CD14-positive monocyte (primary cell): ENCODE measurements around the gene PPP1R8. TPM values are rescaled to one million over a fixed set of nuclear protein-coding genes. Genes with fewer than 3 reads are reported as not detected.
A peak's percentile ranks its signal among the peaks of the same experiment; 100 is the strongest.

Experiments used
- DNase-seq, 3 donors: peaks; one replicate each; pipeline ENCODE4 v3.0.0-alpha.2; 2011 to 2022
- H2AFZ ChIP-seq: 2 replicates; pipeline ENCODE4 v1.6.0; 2012; ENCODE audit warnings: mild to moderate bottlenecking, low read depth, low read length, inconsistent platforms; ENCODE audit not compliant: insufficient read depth, poor library complexity, severe bottlenecking
- H3K27ac ChIP-seq, 2 donors: 1 replicate in 1 of 2; 2 replicates in 1 of 2; pipeline ENCODE4 v1.5.1; 2012 to 2013; ENCODE audit warnings: low read length in 2 of 2, control low read depth in 1 of 2, inconsistent platforms in 1 of 2, low read depth in 1 of 2, mild to moderate bottlenecking in 1 of 2
- H3K27me3 ChIP-seq, 2 donors: one replicate each; pipeline versions ENCODE4 v1.6.0 to v1.6.1; 2011 to 2013; ENCODE audit warnings: low read length in 2 of 2; ENCODE audit not compliant: control insufficient read depth in 2 of 2, insufficient read depth in 2 of 2
- H3K36me3 ChIP-seq, 2 donors: replicated peaks in 1 of 2; 1 replicate in 1 of 2; 2 replicates in 1 of 2; pipeline versions ENCODE4 v1.5.1 to v1.6.1; 2012 to 2013; ENCODE audit warnings: low read length in 2 of 2, control low read depth in 1 of 2, inconsistent platforms in 1 of 2, mild to moderate bottlenecking in 1 of 2; ENCODE audit not compliant: insufficient read depth in 2 of 2, control insufficient read depth in 1 of 2
- H3K4me1 ChIP-seq, 2 donors: 1 replicate in 1 of 2; 2 replicates in 1 of 2; pipeline versions ENCODE4 v1.5.1 to v1.6.1; 2012 to 2013; ENCODE audit warnings: low read length in 2 of 2, control low read depth in 1 of 2, inconsistent platforms in 1 of 2, mild to moderate bottlenecking in 1 of 2, moderate library complexity in 1 of 2; ENCODE audit not compliant: insufficient read depth in 2 of 2, control insufficient read depth in 1 of 2
- H3K4me2 ChIP-seq: replicated peaks from 2 replicates; pipeline ENCODE3; 2012; ENCODE audit warnings: low read length, moderate library complexity, mild to moderate bottlenecking; ENCODE audit not compliant: poor library complexity, severe bottlenecking; ENCODE audit errors: extremely low read depth
- H3K4me3 ChIP-seq, 3 experiments: fragments of 200-600 bp in 1 of 3; sonication (generic) in 1 of 3; replicated peaks in 1 of 3; 1 replicate in 2 of 3; 2 replicates in 1 of 3; pipeline ENCODE4 v1.5.1; 2011 to 2013; ENCODE audit warnings: low read length in 3 of 3, mild to moderate bottlenecking in 3 of 3, control low read depth in 2 of 3, low read depth in 2 of 3, inconsistent platforms in 1 of 3, moderate library complexity in 1 of 3
- H3K79me2 ChIP-seq: 2 replicates; pipeline ENCODE4 v1.6.0; 2012; ENCODE audit warnings: mild to moderate bottlenecking, control low read depth, inconsistent platforms, low read length, moderate library complexity; ENCODE audit not compliant: insufficient read depth
- H3K9ac ChIP-seq: 2 replicates; pipeline ENCODE4 v1.6.0; 2017; ENCODE audit warnings: low read length, mild to moderate bottlenecking; ENCODE audit not compliant: insufficient read depth, poor library complexity, severe bottlenecking
- H3K9me3 ChIP-seq, 2 donors: replicated peaks in 1 of 2; 1 replicate in 1 of 2; 2 replicates in 1 of 2; pipeline versions ENCODE4 v1.5.1 to v1.6.1; 2012 to 2013; ENCODE audit warnings: low read length in 2 of 2, control low read depth in 1 of 2; ENCODE audit not compliant: control insufficient read depth in 1 of 2, insufficient read depth in 1 of 2
- H4K20me1 ChIP-seq: 2 replicates; pipeline ENCODE4 v1.6.0; 2012; ENCODE audit warnings: mild to moderate bottlenecking, low read length, control low read depth, moderate library complexity; ENCODE audit not compliant: insufficient read depth
- H3K27ac Mint-ChIP-seq, 7 donors: one replicate each; pipeline ENCODE4 v1.8.0; 2020; ENCODE audit warnings: mild to moderate bottlenecking in 7 of 7, mixed read lengths in 7 of 7, moderate library complexity in 6 of 7, inconsistent platforms in 2 of 7
- H3K27me3 Mint-ChIP-seq, 3 donors: one replicate each; pipeline ENCODE4 v1.8.0; 2021 to 2022; ENCODE audit warnings: low read depth in 3 of 3, mild to moderate bottlenecking in 3 of 3, mixed read lengths in 3 of 3, moderate library complexity in 3 of 3, inconsistent platforms in 1 of 3
- H3K36me3 Mint-ChIP-seq, 2 donors: one replicate each; pipeline ENCODE4 v1.8.0; 2020; ENCODE audit warnings: mixed read lengths in 2 of 2, inconsistent platforms in 1 of 2, mild to moderate bottlenecking in 1 of 2
- H3K4me1 Mint-ChIP-seq: one replicate; pipeline ENCODE4 v1.8.0; 2020; ENCODE audit warnings: mild to moderate bottlenecking, mixed read lengths
- H3K4me3 Mint-ChIP-seq, 2 donors: one replicate each; pipeline ENCODE4 v1.8.0; 2020; ENCODE audit warnings: mild to moderate bottlenecking in 2 of 2, mixed read lengths in 2 of 2, moderate library complexity in 1 of 2
- H3K9me3 Mint-ChIP-seq, 7 donors: one replicate each; pipeline ENCODE4 v1.8.0; 2020 to 2022; ENCODE audit warnings: mixed read lengths in 7 of 7, mild to moderate bottlenecking in 6 of 7, moderate library complexity in 6 of 7, inconsistent platforms in 2 of 7
- CTCF ChIP-seq: fragments of 200-600 bp; IDR thresholded peaks from one replicate; pipeline ENCODE4 v1.8.0; 2022; ENCODE audit warnings: antibody characterized with exemption, mild to moderate bottlenecking
- WGBS: methylation state at CpG from one replicate; pipeline ENCODE4 v1.1.5; 2013; ENCODE audit warnings: missing lambda C conversion rate; ENCODE audit not compliant: insufficient coverage; 5-methylcytosine and 5-hydroxymethylcytosine counted together
- intact Hi-C, 2 donors: fragments of 100-400 bp; cut with micrococcal nuclease; formaldehyde crosslinking; loops; one replicate each; pipeline versions ENCODE4 v1.15.0 to v1.15.1; 2023
- polyA plus RNA-seq, 3 donors: library from polyadenylated mRNA; depleted of rRNA in 1 of 3; unstranded in 2 of 3; stranded (reverse) in 1 of 3; fragments of 300-500 nt in 2 of 3; fragments of >200 nt in 1 of 3; fragmentation: Illumina TruSeq in 2 of 3; gene quantifications; 1 replicate in 2 of 3; 2 replicates in 1 of 3; pipeline ENCODE4 v1.2.3, GENCODE V29; 2012 to 2021

The PPP1R8 gene
- polyA plus RNA-seq, 3 donors = 17.0 to 23.9 (median 21.4) TPM

GRCh38 chr1:27831568-27832410 is 1.2 kb downstream of the PPP1R8 start:
- peak overlapping the region; percentile 98 for H2AFZ ChIP-seq
- intact Hi-C loops = no loop called here

GRCh38 chr1:27832762-27833161 is 2.2 kb downstream of the PPP1R8 start:
- H3K4me3 Mint-ChIP-seq = no peak overlapping the region
- TF ChIP-seq CTCF = no peak
- H3K27me3 ChIP-seq = no peaks in the 10 kb centered on the region
- peaks cover 14% of the 10 kb centered on the region for H4K20me1 ChIP-seq
- no CpG with 5 or more reads among the region's 2 CpGs for WGBS
- H3K27ac Mint-ChIP-seq = no peak overlapping the region
- no peak overlapping the region for H3K9ac ChIP-seq
- H3K27me3 Mint-ChIP-seq = no peaks in the 10 kb centered on the region
- intact Hi-C loops = no loop called here
- H3K4me3 ChIP-seq = no peak overlapping the region
- DNase-seq = no peak
- peaks cover 68% of the 10 kb centered on the region for H3K79me2 ChIP-seq
- H3K4me2 ChIP-seq = no peak overlapping the region
- peaks cover 27 to 34% of the 10 kb centered on the region in 2 donors for H3K36me3 Mint-ChIP-seq
- peaks cover 30 to 42% of the 10 kb centered on the region in 2 donors for H3K36me3 ChIP-seq
- H2AFZ ChIP-seq = no peak overlapping the region
- H3K9me3 ChIP-seq = no peaks in the 10 kb centered on the region
- H3K27ac ChIP-seq = no peak overlapping the region
- H3K4me1 ChIP-seq = peaks cover 14 to 19% of the 10 kb centered on the region in 2 donors
- peaks cover 17% of the 10 kb centered on the region for H3K4me1 Mint-ChIP-seq
- peaks cover 0 to 4% (median 0%) of the 10 kb centered on the region in 7 donors for H3K9me3 Mint-ChIP-seq

More at GRCh38 chr1:27831568-27832410, 1.2 kb downstream of the PPP1R8 start:
- no peaks in the 10 kb centered on the region for H3K27me3 ChIP-seq
- peaks cover 65% of the 10 kb centered on the region for H3K79me2 ChIP-seq
- no peaks in the 10 kb centered on the region for H3K27me3 Mint-ChIP-seq
- DNase-seq = no peak
- no CpG with 5 or more reads among the region's 10 CpGs for WGBS
- no peaks in the 10 kb centered on the region for H3K9me3 ChIP-seq
- H3K9me3 Mint-ChIP-seq = no peaks in the 10 kb centered on the region
- H3K9ac ChIP-seq = peak overlapping the region; percentile 93
- peak overlapping the region in 1 of 2 donors; percentile 90 for H3K27ac ChIP-seq
- H3K36me3 ChIP-seq = peaks cover 28 to 38% of the 10 kb centered on the region in 2 donors
- peaks cover 14% of the 10 kb centered on the region for H4K20me1 ChIP-seq
- H3K36me3 Mint-ChIP-seq = peaks cover 24 to 28% of the 10 kb centered on the region in 2 donors
- H3K4me2 ChIP-seq = peak overlapping the region; percentile 90
- peaks cover 14 to 19% of the 10 kb centered on the region in 2 donors for H3K4me1 ChIP-seq
- H3K27ac Mint-ChIP-seq = peak overlapping the region in 4 of 7 donors; percentile 92 to 95 (median 94)
- TF ChIP-seq CTCF = no peak
- peak overlapping the region; percentile 62 to 96 (median 88) for H3K4me3 ChIP-seq
- H3K4me1 Mint-ChIP-seq = peaks cover 17% of the 10 kb centered on the region
- H3K4me3 Mint-ChIP-seq = peak overlapping the region; percentile 93 to 96
